ENCODE results near the gene RNF135. TPM values are rescaled to one million over a fixed set of nuclear protein-coding genes. Genes with fewer than 3 reads are reported as not detected.
"Not testable (repeated sequence)": the region's sequence is repeated elsewhere in the genome, so short reads cannot be mapped to it uniquely, and the experiment has no call there.

RNF135 gene
- total RNA-seq, 2 experiments from 2014 or later, result 5.4 to 6.6 TPM

- Mint-ChIP-seq H3K4me3 (no peak overlapping the region), H3K27ac (no peak overlapping the region), H3K36me3 (ENCODE audit: low read depth) (no peaks in the 10 kb centered on the region), H3K27me3 (peaks cover 3% of the 10 kb centered on the region), H3K9me3 (no peaks in the 10 kb centered on the region), H3K4me1 (ENCODE audit: low read depth) (peaks cover 5% of the 10 kb centered on the region)
- no peak for DNase-seq
- no peak for ATAC-seq
- TF ChIP-seq CTCF (IDR thresholded peaks at IDR 0.05), result no peak
- ChIA-PET CTCF (no interaction called here), POLR2A (no interaction called here)
- intact Hi-C loops (cut with micrococcal nuclease), result no loop called here
Measured at GRCh38 chr17:30957741-30958140, 13.1 kb upstream of the RNF135 start.

GRCh38 chr17:30958187-30958586 lies 12.7 kb upstream of the RNF135 start:
- H3K9me3 Mint-ChIP-seq, result no peaks in the 10 kb centered on the region
- no peak overlapping the region for H3K4me3 Mint-ChIP-seq
- ChIA-PET CTCF (no interaction called here), POLR2A (no interaction called here)
- intact Hi-C loops (cut with micrococcal nuclease), result no loop called here
- no peak overlapping the region for H3K27ac Mint-ChIP-seq
- no peak for TF ChIP-seq CTCF (IDR thresholded peaks at IDR 0.05)
- ATAC-seq (no peak), DNase-seq (no peak)
- peaks cover 5% of the 10 kb centered on the region for H3K4me1 Mint-ChIP-seq (ENCODE audit: low read depth)
- no peaks in the 10 kb centered on the region for H3K36me3 Mint-ChIP-seq (ENCODE audit: low read depth)
- H3K27me3 Mint-ChIP-seq, result peaks cover 3% of the 10 kb centered on the region

GRCh38 chr17:30961209-30962188 lies 9.3 kb upstream of the RNF135 start:
- peak; percentile 27 for ATAC-seq
- Mint-ChIP-seq H3K4me3 (no peak overlapping the region), H3K4me1 (ENCODE audit: low read depth) (peaks cover 5% of the 10 kb centered on the region), H3K27me3 (peaks cover 3% of the 10 kb centered on the region), H3K27ac (no peak overlapping the region), H3K36me3 (ENCODE audit: low read depth) (no peaks in the 10 kb centered on the region), H3K9me3 (no peaks in the 10 kb centered on the region)
- no peak for DNase-seq
- TF ChIP-seq CTCF (IDR thresholded peaks at IDR 0.05), result no peak
- intact Hi-C loops (cut with micrococcal nuclease), result no loop called here
- ChIA-PET CTCF (interaction anchor here (1.1 kb wide), 1 partner anchor 45 kb away, joined by 4 read pairs; no protein-coding TSS in a partner anchor), POLR2A (no interaction called here)

- POLR2A ChIA-PET; H3K36me3 Mint-ChIP-seq (ENCODE audit: low read depth); H3K4me3 Mint-ChIP-seq; DNase-seq; intact Hi-C loops (cut with micrococcal nuclease); ATAC-seq; H3K27me3 Mint-ChIP-seq; H3K27ac Mint-ChIP-seq; H3K9me3 Mint-ChIP-seq; CTCF ChIA-PET: not testable (repeated sequence)
- H3K4me1 Mint-ChIP-seq (ENCODE audit: low read depth), result peaks cover 17% of the 10 kb centered on the region
Measured at GRCh38 chr17:30964312-30964711, 6.5 kb upstream of the RNF135 start.

- ChIA-PET POLR2A (no interaction called here), CTCF (no interaction called here)
- Mint-ChIP-seq H3K27me3 (peaks cover 9% of the 10 kb centered on the region), H3K27ac (no peak overlapping the region), H3K36me3 (ENCODE audit: low read depth) (no peaks in the 10 kb centered on the region), H3K9me3 (no peaks in the 10 kb centered on the region), H3K4me1 (ENCODE audit: low read depth) (peaks cover 18% of the 10 kb centered on the region), H3K4me3 (no peak overlapping the region)
- intact Hi-C loops (cut with micrococcal nuclease), result no loop called here
- no peak for TF ChIP-seq CTCF (IDR thresholded peaks at IDR 0.05)
- ATAC-seq (no peak), DNase-seq (no peak)
Measured at GRCh38 chr17:30964876-30965275, 6.0 kb upstream of the RNF135 start.

All from activated CD8-positive, alpha-beta T cell treated with anti-CD3 and anti-CD28 coated beads for 36 hours (primary cell).